ENCODE results near the gene EREG. TPM values are rescaled to one million over a fixed set of nuclear protein-coding genes. Genes with fewer than 3 reads are reported as not detected.
"Not testable (repeated sequence)": the region's sequence is repeated elsewhere in the genome, so short reads cannot be mapped to it uniquely, and the experiment has no call there.

Gene EREG
- total RNA-seq, 2 experiments from 2014 or later = not detected

DNA sequence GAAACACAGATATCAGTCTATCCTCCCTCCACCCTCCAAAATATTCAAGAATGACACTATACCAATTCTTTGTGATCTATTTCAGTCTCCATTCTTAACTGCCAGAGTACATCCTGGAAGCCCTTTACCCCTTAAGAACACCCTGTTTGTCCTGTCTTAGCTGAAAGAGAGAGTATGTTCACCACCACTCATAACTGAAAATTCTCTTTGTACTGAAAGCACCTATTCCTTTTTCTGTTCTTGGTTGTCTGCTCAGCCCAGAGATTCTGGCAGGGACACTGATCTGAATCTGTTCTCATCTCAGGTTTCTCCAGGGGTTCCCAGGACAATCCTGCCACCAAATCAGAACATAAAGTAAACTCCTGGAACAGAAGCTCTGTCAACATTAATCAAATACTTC is 25.4 kb upstream of the EREG start:
- Mint-ChIP-seq H3K9me3 (peaks cover 18% of the 10 kb centered on the region), H3K4me3 (no peak overlapping the region), H3K4me1 (ENCODE audit: low read depth) (no peaks in the 10 kb centered on the region), H3K36me3 (ENCODE audit: low read depth) (no peaks in the 10 kb centered on the region), H3K27me3 (peaks cover 14% of the 10 kb centered on the region), H3K27ac (no peak overlapping the region)
- DNase-seq (no peak), ATAC-seq (no peak)
- intact Hi-C loops (cut with micrococcal nuclease) = no loop called here
- TF ChIP-seq, protein P1, sequence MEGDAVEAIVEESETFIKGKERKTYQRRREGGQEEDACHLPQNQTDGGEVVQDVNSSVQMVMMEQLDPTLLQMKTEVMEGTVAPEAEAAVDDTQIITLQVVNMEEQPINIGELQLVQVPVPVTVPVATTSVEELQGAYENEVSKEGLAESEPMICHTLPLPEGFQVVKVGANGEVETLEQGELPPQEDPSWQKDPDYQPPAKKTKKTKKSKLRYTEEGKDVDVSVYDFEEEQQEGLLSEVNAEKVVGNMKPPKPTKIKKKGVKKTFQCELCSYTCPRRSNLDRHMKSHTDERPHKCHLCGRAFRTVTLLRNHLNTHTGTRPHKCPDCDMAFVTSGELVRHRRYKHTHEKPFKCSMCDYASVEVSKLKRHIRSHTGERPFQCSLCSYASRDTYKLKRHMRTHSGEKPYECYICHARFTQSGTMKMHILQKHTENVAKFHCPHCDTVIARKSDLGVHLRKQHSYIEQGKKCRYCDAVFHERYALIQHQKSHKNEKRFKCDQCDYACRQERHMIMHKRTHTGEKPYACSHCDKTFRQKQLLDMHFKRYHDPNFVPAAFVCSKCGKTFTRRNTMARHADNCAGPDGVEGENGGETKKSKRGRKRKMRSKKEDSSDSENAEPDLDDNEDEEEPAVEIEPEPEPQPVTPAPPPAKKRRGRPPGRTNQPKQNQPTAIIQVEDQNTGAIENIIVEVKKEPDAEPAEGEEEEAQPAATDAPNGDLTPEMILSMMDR (IDR thresholded peaks at IDR 0.05) = no peak
- ChIA-PET POLR2A (no interaction called here), CTCF (no interaction called here)

DNA sequence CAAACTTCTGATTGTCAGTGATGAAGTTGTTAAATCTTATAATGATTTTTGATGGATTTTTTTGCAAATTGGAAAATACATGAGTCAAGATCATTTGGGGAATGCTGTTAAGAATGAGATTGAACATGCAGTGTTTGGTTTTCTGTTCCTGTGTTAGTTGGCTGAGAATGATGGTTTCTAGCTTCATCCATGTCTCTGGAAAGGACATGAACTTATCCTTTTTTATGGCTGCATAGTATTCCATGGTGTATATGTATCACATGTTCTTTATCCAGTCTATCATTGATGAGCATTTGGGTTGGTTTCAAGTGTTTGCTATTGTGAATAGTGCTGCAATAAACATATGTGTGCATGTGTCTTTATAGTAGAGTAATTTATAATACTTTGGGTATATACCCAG is 24.5 kb upstream of the EREG start:
- H3K27ac Mint-ChIP-seq; DNase-seq; intact Hi-C loops (cut with micrococcal nuclease); H3K36me3 Mint-ChIP-seq (ENCODE audit: low read depth); ATAC-seq; H3K4me1 Mint-ChIP-seq (ENCODE audit: low read depth); H3K4me3 Mint-ChIP-seq; CTCF ChIA-PET; POLR2A ChIA-PET: not testable (repeated sequence)
- peaks cover 21% of the 10 kb centered on the region for H3K9me3 Mint-ChIP-seq
- H3K27me3 Mint-ChIP-seq = peaks cover 17% of the 10 kb centered on the region

DNA sequence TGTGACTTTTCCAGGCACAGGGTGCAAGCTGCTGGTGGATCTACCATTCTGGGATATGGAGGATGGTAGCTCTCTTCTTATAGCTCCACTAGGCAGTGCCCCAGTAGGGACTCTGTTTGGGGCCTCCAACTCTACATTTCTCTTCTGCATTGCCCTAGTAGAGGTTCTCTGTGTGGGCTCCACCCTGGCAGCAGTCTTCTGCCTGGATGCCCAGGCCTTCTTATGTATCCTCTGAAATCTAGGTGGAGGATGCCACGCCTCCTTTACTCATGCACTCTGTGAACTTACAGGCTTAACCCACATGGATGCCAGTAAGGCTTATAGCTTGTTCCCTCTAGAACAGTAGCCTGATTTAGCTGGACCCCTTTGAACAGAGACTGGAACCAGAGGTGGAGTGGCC is 20.9 kb upstream of the EREG start:
- ChIA-PET POLR2A (no interaction called here), CTCF (no interaction called here)
- no peak for DNase-seq
- TF ChIP-seq, protein P1 (IDR thresholded peaks at IDR 0.05) = no peak
- no peaks in the 10 kb centered on the region for H3K4me1 Mint-ChIP-seq (ENCODE audit: low read depth)
- intact Hi-C loops (cut with micrococcal nuclease) = no loop called here
- H3K27me3 Mint-ChIP-seq = peaks cover 21% of the 10 kb centered on the region
- no peaks in the 10 kb centered on the region for H3K36me3 Mint-ChIP-seq (ENCODE audit: low read depth)
- H3K4me3 Mint-ChIP-seq = no peak overlapping the region
- ATAC-seq = no peak
- H3K27ac Mint-ChIP-seq = no peak overlapping the region
- H3K9me3 Mint-ChIP-seq = peaks cover 21% of the 10 kb centered on the region

DNA sequence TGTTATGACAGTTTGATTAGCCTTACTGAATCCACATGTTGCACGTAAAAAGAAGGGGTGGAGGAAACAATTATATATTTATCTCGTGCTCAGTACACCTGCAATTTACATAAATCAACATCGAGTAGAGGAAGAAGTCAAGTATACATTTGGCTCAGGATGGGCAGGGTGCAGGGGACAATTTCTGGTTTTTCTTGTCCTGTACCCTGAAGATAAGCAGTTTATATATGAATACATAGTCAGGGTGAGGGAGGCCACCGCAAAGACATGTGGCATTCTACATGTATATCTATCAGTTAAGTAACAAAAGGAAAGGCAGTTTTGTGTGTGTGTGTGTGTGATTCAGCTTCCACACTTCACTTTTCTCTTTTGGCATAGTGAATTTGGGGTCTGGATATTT is 11.1 kb upstream of the EREG start:
- Mint-ChIP-seq H3K36me3 (ENCODE audit: low read depth) (no peaks in the 10 kb centered on the region), H3K4me3 (no peak overlapping the region), H3K4me1 (ENCODE audit: low read depth) (no peaks in the 10 kb centered on the region), H3K27me3 (peaks cover 12% of the 10 kb centered on the region), H3K27ac (no peak overlapping the region), H3K9me3 (no peaks in the 10 kb centered on the region)
- ChIA-PET CTCF (no interaction called here), POLR2A (no interaction called here)
- TF ChIP-seq, protein P1 (IDR thresholded peaks at IDR 0.05) = no peak
- intact Hi-C loops (cut with micrococcal nuclease) = no loop called here
- DNase-seq (no peak), ATAC-seq (no peak)

DNA sequence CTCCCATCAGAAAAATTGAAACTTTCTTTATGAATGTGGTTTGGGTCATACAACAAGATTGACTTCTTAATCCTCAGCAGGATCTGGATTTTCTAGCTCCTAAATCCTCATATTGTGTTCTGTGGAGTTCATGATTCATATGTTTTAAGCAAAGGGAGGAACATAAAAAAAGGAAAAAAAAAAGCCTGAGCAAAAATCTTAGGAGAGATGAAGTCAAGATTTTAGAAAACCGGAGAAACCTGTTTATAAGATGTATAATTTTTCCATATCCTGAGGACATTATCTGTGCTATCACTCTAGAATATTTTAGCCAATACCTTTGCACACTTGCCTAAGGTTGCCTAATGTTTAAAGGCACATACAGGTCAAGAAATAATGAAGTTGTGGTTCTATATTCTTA is 7.0 kb upstream of the EREG start:
- H3K9me3 Mint-ChIP-seq = no peaks in the 10 kb centered on the region
- ATAC-seq (no peak), DNase-seq (no peak)
- no peak overlapping the region for H3K27ac Mint-ChIP-seq
- ChIA-PET POLR2A (no interaction called here), CTCF (interaction anchor here (1.7 kb wide), 1 partner anchor 13 kb away, joined by 9 read pairs; no protein-coding TSS in a partner anchor)
- H3K4me3 Mint-ChIP-seq = no peak overlapping the region
- no peaks in the 10 kb centered on the region for H3K4me1 Mint-ChIP-seq (ENCODE audit: low read depth)
- intact Hi-C loops (cut with micrococcal nuclease) = no loop called here
- H3K27me3 Mint-ChIP-seq = peaks cover 17% of the 10 kb centered on the region
- no peaks in the 10 kb centered on the region for H3K36me3 Mint-ChIP-seq (ENCODE audit: low read depth)
- TF ChIP-seq, protein P1 (IDR thresholded peaks at IDR 0.05) = no peak

DNA sequence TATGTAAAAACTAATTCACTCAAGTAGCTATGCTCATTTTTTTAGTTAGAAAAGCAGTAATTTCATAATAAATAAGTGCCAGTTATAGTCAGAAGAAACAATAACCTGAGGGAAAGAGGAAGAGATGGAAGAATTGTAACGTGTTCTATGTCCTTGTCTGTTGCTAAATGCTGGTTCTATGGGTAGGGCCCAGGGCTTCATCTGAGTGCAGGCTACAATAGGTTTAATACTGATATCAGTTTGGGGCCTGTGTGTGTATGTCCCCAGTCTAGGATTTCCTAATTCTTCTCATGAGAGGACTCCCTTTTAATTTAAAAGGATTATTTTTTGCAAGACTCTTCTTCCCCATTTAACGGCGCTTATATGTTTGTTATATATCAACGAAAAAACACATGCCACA is 3.3 kb upstream of the EREG start:
- ATAC-seq (no peak), DNase-seq (no peak)
- Mint-ChIP-seq H3K4me3 (no peak overlapping the region), H3K27ac (no peak overlapping the region), H3K36me3 (ENCODE audit: low read depth) (no peaks in the 10 kb centered on the region), H3K9me3 (no peaks in the 10 kb centered on the region), H3K4me1 (ENCODE audit: low read depth) (peaks cover 10% of the 10 kb centered on the region), H3K27me3 (peaks cover 31% of the 10 kb centered on the region)
- TF ChIP-seq, protein P1 (IDR thresholded peaks at IDR 0.05) = no peak
- intact Hi-C loops (cut with micrococcal nuclease) = no loop called here
- CTCF ChIA-PET = no interaction called here
- POLR2A ChIA-PET = no interaction called here

Data from activated CD8-positive, alpha-beta T cell treated with anti-CD3 and anti-CD28 coated beads for 36 hours (primary cell).